AG10803 (cell line): Measurements from ENCODE around the gene RYK.

Source experiments
- DNase-seq: peaks from one replicate; pipeline ENCODE4 v3.0.0; 2010; ENCODE audit warnings: low read depth
- H3K4me3 ChIP-seq: 2 replicates; pipeline ENCODE4 v1.5.1; 2011; ENCODE audit warnings: mild to moderate bottlenecking, low read length, control low read depth
- CTCF ChIP-seq: conservative IDR thresholded peaks from 2 replicates; pipeline ENCODE4 v1.5.1; 2011; ENCODE audit warnings: mild to moderate bottlenecking, low read length, control low read depth, inconsistent platforms

RYK gene

GRCh38 chr3:134258761-134259347 is 8.2 kb upstream of the RYK start:
- DNase-seq, result no peak
- no peak for TF ChIP-seq CTCF
- no peak overlapping the region for H3K4me3 ChIP-seq

GRCh38 chr3:134255404-134255803 is 4.7 kb upstream of the RYK start:
- no peak for DNase-seq
- no peak overlapping the region for H3K4me3 ChIP-seq
- no peak for TF ChIP-seq CTCF

DNA sequence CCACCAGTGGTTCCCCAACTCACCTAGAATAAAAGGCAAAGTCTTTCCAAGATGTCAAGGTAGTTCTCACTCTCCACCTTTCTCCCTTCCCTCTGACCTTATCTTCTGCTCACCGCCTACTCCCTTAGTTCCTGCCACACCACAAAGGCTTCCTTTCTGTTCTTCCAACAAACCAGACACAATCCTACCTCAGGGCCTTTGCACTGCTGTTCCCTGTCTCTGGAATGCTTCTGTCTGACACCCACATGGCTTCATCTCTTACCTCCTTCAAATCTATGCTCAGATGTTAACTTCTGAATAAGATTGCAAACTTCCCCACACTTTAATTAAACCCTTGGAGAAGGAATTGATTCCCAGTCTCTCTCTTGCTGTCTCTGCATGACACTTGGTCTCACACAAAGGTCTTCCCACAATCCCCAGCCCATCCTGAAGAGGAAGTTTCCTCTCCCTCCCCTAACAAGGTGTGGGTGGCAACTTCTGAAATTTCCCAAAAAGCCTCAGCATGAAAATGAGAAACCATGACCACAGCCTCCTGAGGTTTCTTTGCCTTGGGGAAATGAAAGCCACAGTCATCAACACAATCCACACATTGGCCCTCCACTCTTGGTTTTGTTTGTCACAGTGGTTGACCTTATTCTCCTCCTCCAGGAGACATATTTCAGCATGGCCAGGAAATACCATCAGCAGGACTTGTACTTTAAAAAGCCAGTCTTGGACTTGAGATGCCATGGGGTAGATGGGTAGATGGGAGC is 3.0 kb upstream of the RYK start:
- no peak for DNase-seq
- no peak for TF ChIP-seq CTCF
- H3K4me3 ChIP-seq, result no peak overlapping the region

DNA sequence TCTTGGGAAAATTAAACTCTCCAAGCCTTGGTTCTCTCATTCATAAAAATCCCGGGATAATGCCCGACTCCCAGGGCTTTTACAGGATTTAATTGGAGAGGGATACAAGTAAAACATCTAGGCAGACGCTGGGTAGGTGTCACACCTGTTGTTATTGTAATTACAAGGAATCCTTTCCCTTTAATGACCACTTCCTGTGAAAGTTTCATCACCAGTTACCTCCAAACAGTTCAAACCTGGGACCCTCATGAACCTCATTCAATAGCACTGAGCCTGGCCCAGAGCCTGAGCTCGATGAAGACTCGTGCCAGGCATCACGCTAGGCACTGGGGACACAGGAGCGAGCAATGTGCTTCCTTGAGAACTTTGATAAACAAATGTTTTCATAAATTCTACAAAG is 2.1 kb upstream of the RYK start:
- no peak for DNase-seq
- no peak overlapping the region for H3K4me3 ChIP-seq
- TF ChIP-seq CTCF, result no peak

GRCh38 chr3:134251731-134252391 is 1.2 kb upstream of the RYK start:
- no peak overlapping the region for H3K4me3 ChIP-seq
- DNase-seq, result no peak
- no peak for TF ChIP-seq CTCF

DNA sequence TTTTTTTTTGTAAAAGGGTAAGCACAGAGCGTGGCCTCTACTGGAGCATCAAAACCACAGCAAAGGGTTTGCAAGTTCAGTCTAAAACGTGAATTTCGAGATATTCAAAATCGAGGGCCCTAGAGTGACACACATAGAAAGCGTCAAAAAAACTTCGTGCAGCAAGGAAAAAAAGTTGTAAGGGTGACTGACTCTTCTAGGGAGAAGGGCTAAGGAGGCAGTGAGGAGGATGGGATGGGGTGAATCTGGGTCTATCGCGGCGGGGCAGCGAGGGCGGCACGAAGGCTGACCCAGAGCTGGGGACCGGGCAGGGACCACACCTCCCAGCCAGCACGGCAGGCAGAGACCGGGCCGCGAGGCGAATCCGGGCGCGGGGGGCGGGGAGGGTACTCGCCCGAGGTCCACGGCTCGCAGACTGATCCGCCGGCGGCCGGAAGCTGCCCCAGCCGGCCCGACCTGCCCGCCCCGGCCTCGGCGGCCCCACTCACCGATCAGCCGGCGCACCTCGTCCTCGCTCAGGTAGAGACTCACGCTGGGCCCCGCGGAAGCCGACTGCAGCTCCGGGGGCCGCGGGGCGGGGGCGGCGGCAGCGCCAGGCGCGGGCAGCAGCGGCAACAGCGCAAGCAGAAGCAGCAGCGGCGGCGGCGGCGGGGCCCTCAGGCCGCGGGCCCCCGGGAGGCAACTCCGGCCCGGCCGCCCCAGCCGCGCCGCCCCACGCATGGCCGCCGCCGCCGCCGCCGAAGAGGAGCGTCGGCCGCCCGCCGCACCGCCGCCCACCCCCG is 533 bp downstream of the RYK start:
- peak overlapping the region; percentile 74 for H3K4me3 ChIP-seq
- peak; percentile 40 for DNase-seq
- no peak for TF ChIP-seq CTCF
